SW480 (cell line): ENCODE measurements around the gene SNX19.

Experiments used
- DNase-seq: peaks from one replicate; pipeline ENCODE4 v3.0.0-alpha.2; 2016; ENCODE audit warnings: low spot score

SNX19 gene

DNA sequence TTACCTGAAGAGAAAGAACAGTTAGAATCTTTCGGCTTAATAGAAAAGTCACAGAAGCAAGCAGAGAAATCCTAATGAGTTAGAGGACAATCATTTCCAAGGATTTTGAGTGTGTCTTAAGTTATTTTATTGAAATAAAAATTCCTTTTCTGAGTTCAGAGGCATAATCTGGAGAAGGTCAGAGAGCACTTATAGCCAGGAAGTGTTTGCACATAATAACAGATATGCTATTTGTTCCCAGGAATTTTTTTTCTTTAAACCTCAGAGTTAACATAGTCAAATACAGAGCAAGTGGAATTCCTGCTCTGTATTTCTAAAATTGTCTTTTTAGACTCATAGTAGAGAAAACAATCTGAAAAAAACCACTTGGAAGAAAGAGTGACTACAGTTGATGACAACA lies 74.3 kb downstream of the SNX19 start:
- no peak for DNase-seq

DNA sequence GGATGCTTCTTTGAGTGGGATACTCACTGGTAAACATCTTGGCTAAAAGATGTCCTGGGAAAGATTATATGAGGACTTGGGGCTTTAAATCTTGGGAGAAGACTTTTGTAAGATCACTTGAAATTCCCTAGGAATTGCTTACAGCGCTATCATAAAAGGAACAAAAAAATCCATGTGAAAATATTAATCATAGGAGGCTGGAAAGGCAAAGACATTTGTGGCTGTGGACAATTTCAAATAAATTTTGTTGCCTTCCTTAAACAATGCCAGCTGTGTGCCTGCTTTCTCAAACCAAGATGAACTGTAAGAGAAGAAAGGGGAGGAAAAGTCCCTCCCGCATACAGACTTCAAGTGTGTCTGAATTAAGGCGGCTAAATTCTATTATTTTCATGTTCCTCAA lies 75.6 kb downstream of the SNX19 start:
- no peak for DNase-seq

DNA sequence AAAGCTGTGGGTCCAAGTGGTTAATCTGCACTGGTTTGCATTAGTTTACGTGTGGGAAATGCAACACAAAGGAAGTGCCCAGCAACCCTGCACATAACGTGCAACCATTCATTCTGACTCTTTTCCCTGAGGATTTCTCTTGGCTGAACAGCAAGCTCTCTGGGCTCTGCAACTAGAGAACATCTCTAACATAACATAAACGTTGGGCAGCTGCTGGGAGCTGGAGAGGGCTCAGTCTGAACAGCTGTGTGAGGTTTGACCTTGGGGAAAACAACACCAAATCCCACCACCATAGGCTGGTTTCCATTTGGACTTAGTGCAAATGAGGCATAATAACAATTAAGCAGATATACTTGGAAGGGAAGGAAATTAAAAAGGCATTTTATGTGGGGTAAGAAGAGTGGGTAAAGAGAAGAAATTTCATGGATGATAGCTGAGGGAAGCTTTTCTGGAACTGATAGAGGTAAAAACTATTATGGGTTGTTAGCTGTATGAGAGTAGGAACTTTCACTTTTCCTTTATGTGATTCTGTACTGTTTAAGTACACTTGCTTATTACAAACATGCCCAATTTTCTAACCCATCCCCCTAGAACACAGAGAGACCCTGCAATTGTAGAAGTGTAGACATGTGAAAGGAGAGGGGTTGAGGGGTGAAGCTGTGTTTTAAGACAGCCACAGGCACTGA lies 76.2 kb downstream of the SNX19 start:
- no peak for DNase-seq

DNA sequence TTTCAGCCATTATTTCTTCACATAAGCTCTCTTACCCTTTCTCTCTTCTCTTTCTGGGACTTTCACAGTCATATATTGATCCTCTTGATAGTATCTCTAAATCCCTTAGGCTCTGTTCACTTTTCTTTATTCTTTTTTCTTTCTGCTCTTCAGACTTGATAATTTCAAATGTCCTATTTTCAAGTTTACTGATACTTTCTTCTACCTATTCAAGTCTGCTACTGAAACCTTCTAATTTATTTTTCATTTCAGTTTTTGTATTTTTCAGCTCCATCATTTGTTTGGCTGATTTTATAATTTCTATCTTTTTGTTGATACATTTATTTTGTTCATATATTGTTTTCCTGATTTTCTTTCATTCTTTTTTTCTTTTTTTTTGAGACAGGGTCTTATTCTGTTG lies 79.1 kb downstream of the SNX19 start:
- no peak for DNase-seq

DNA sequence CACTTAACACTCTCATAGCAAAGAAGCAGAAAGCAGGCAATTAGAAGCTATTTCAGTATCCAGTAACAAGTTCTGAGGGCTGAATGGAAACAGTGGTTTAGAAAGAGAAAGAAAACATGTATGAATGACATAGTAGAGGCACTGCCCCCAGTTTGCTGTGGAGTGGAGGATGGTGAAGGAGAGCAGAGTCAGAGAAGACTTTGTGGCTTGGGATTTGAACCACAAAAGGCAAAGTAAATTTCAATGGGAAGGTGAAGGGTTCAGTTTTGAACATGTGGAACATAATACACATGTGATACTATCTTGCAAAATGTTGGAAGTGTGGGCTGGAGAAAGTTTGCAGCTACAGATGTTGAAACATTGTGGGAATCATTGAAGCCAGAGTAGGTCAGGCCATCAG lies 81.4 kb downstream of the SNX19 start:
- DNase-seq, result no peak

DNA sequence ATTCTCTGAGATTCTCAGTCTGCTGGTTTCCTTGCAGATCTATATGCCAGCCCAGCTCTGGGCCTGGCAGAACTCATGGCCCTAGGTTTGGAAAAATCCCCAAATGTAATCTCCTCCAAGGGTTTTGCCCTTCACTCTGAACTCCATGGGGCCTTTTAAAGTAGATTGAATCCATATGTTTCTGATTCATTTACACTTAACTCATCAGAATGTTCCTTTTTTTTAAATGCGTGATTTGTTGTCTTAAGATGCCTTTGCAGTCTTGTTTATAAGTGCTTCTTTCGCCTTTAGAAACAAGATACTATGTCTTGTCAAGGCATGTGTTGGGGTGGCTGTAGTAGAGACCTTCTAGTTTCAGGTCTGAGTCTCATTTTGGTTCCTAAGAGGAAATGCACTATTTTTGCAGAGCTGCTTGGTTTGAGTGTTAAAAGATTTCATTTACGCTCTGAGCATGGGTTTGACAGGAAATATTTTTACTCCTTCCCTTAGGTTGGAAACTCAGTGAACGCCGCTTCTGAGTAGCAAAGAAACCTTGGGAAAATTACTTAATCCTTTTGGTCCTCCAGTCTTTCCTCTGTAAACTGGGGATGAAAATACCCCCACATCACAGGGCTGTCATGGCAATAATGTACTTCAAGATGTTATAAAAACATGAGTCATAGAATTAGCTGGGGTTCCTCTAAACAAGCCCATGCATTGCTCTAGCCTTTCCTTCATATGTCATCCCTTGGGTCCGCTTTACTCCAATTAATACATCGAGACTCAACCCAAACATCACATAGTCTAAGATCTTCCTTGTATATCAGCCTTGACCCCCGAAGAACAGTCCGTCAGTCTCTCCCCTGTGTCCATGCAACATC lies 83.5 kb downstream of the SNX19 start:
- DNase-seq, result no peak

DNA sequence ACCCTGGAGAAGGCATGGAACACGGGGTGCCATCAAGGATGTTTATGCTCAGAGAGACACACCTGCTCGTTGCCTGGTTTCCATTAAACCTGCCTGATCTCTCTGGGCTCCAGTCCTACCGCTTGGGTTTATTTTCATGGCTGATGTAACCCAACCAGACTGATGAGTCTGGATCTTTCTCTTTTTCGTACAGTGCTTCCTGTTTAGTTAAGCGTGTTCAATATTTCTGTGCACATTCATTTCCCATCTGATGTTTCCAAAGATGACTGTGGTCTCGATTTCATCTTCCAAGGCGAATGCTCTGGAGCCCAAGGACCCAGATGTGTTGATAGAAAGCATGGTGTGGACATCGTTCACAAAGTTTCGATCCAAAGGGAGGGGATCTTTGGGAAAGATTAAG lies 84.3 kb downstream of the SNX19 start:
- DNase-seq, result no peak

DNA sequence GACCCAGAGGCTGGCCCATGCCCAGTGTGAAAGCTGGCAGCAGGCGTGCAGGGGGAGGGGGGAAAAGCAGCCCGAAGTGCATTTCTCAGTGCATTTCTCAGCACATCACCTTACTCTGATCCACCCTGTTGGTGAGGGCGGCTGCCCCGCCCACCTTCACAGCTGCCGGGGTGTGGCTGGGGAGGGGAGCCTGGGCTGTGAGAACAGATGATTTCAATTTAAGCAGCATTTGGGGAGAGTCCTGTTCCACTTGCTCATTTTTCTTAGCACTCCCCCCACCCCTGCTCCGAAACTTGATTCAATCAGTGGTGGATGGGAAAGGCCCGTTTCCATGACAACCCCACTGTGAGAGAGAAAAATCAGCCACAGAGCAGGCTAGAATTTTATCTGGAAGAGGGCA lies 84.8 kb downstream of the SNX19 start:
- no peak for DNase-seq

DNA sequence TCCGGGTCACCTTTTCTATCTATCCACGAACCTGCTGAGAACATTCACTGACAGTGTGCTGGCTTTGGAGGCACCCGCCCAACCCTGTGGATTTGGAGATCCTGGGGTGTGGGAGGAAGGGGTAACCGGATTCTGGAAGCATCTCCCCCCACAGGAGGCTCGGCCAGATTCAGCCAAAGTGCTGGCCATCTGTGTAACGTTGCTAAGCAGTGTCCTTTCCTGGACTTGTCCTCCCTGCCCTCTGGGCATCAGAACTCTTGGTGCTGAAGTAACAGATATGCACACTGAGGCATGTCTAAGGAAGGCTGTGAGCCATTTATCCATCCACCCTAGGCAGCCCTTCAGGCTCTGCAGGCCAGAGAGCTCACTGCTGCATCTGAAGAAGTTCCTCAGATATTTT lies 85.7 kb downstream of the SNX19 start:
- DNase-seq, result no peak

DNA sequence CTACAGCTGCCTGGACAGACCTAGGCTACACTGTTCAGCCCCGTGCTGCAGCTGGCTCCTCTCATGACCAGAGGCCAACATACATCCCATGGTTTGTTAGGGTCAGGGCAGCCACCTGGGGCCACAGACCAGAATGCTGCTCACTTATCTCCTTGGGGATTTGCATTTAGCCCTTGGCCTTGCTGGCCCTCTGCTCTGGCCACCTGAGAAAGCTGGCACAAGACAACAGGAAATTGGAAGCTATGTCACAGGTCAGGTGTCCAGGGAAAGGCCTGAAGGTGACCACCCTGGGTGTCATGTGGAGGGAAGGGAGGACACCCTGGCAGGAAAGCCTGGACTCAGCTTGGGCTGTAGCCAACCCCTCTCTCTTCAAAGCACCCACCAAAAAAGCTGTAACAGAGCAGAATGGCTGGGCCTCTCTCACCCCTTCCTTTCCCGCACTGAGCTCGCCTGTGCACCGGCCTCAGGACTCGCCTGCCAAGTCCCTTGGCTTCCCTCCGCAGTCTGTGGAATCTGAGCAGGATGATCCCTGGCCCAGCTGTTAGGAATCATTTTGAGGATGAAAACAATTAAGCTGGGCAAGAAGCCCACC lies 86.3 kb downstream of the SNX19 start:
- DNase-seq, result no peak

DNA sequence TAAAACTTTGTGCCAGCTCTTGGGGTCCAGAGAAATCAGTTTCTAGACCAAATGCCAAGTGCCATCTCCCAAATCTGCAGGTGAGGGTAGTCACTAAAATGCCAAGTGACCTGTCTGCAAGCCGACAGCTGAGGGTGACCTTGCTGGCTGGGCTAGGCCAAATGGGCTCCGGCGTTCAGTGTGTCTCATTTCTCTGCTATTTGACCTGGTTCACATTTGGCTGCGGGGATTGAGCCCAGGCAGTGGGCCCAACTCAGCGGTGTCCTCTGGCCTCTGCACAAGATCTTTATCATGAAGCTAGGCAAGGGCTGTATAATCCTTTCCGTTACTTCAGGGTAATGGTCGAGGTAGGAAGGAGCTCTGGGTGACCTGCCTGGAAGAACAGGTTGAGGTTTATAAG lies 87.5 kb downstream of the SNX19 start:
- no peak for DNase-seq

DNA sequence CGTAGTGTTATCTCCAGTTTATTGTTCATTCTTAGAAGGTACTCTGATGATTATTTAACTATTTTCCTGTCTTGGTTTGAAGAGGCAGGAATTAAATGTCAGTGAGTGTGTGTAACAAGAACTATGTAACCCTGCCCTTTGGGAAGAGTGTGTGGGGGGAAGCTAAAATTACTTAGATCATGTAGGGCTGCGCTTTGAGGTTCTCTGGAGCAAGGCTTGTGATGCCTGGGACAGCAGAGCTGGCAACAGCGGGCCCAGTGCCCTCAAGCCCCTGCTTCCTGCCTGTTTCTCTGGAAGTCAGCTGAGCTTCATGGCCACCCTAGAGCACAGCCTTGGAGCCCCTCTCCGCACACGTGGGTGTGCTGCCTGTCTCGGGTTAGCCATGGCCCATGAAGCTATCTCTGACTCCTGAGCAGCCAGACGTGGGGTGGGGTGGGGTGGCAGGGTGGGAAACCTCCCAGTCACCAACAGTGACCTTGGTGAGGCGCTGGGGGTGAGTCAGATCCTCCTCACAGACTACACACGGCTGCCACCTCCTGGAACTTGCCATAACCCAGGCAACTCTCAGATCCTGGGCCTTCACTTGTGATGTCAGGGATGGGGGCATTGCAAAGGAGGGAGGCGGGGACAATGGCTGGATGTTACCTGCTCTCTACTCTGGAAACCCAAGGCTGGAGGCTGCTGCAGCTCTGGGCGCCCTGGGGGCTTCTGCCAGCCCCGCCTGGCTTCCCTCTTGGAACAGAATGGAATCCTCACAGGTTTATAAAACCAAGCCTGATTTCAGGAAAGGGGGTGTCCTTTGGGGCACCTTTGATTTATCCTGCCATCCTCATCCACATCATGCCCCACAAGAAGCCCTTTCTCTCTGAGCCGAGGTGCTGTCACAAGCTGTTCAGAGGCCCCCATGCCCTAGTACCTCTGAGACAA lies 88.6 kb downstream of the SNX19 start:
- DNase-seq, result peak; percentile 72

DNA sequence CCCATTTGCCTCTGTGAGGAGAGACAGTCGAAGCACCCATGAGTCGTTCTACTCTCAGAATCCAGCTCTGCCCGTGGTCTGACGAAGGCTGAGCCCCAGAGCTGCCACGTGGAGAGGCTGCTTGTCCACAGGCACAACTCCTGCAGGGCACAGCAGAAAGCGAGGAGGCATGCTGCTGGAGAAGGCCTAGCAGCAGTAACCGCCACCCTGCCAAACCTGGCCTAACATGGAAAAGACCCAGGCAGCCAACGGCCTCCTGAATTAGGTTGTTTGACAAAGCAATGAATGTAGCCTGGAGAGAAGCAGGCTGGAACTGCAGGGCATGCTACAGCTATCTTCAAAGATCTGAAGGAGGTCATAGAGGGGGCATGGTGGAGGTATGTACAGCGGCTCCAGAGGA lies 89.7 kb downstream of the SNX19 start:
- DNase-seq, result no peak

DNA sequence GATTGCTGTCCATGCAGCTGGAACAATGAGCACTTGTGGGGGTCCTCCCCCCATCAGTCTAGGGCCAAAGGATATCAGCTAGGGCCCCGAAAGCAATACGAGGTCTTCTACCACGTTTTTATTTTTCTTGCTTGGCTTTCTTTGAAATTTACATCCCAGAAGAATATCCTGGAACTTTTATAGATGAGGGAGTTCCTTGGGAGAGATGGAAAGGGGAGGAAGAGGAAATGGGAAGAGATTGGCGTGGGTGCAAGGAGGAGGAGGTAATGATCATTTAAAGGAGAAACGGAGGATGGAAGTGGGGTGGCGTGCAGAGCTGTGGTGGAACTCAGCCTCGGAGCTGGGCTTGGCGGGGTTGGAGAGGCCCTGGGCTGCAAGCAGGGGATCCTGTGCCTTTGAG lies 90.3 kb downstream of the SNX19 start:
- no peak for DNase-seq

DNA sequence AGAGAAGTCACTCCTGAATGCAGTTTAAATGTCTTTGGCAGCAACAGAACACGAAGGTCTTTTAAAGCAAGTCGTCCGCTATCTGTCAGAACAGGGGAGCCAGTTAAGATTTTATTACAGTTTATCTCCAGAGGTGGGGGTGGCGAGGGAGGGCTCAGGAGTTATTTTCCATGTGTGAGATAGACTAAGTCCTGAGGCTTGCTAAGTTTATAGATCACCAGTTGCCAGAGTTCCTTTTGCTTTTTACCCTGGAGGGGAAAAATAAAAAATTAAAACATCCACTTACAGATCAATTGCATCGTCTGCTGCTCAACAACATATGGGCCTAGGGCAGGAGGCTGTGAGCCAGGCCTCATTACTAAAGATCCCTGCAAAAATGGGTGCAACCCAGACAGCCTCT lies 90.7 kb downstream of the SNX19 start:
- DNase-seq, result no peak
